ENCODE data around the gene HEY2.

The HEY2 gene

DNA sequence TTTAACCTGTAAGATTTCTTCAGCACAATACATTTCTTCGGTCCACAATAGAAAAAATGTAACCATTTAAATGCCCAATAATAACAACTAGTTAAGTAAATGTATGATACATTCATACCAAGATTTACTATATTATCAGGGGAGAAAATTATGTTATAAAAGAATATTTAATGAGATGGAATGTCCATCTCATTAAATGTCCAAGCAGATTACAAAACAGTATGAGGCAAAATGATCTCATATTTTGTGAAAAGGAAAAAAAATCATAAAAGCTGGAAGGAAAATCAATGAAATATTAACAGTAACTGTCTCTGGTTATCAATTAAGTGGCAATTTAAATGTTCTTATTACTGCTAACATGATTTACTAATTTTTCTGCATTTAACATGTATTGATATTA is 10.1 kb upstream of the HEY2 start:
- Histone ChIP-seq H3K27me3 (ENCODE audit: control insufficient read depth, low read length) (peaks cover 2% of the 10 kb centered on the region; the same call in 1 of the 2 replicates), H4K20me1 (ENCODE audit: control insufficient read depth, insufficient read depth, low read depth, low read length) (no peaks in the 10 kb centered on the region)
- no peak for TF ChIP-seq EZH2phosphoT487 (IDR thresholded peaks at IDR 0.05; ENCODE audit: borderline replicate concordance, low read length)
- TF ChIP-seq, protein P1, sequence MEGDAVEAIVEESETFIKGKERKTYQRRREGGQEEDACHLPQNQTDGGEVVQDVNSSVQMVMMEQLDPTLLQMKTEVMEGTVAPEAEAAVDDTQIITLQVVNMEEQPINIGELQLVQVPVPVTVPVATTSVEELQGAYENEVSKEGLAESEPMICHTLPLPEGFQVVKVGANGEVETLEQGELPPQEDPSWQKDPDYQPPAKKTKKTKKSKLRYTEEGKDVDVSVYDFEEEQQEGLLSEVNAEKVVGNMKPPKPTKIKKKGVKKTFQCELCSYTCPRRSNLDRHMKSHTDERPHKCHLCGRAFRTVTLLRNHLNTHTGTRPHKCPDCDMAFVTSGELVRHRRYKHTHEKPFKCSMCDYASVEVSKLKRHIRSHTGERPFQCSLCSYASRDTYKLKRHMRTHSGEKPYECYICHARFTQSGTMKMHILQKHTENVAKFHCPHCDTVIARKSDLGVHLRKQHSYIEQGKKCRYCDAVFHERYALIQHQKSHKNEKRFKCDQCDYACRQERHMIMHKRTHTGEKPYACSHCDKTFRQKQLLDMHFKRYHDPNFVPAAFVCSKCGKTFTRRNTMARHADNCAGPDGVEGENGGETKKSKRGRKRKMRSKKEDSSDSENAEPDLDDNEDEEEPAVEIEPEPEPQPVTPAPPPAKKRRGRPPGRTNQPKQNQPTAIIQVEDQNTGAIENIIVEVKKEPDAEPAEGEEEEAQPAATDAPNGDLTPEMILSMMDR (IDR thresholded peaks at IDR 0.05; ENCODE audit: low read depth, low read length, poor library complexity, severe bottlenecking), result no peak

GRCh38 chr6:125741336-125741735 is 8.1 kb upstream of the HEY2 start:
- Histone ChIP-seq H3K9me3 (ENCODE audit: control insufficient read depth, insufficient read depth, low read length) (no peaks in the 10 kb centered on the region), H3F3A (ENCODE audit: control insufficient read depth, insufficient read depth) (no peaks in the 10 kb centered on the region), H4K20me1 (ENCODE audit: control insufficient read depth, insufficient read depth, low read depth, low read length) (no peaks in the 10 kb centered on the region), H3K4me2 (ENCODE audit: low read length) (no peak overlapping the region), H3K36me3 (ENCODE audit: control insufficient read depth, low read length) (no peaks in the 10 kb centered on the region), H3K4me3 (ENCODE audit: low read length) (no peak overlapping the region), H3K79me2 (ENCODE audit: control insufficient read depth, low read length) (no peaks in the 10 kb centered on the region), H3K27ac (ENCODE audit: low read depth, low read length) (no peak overlapping the region), H3K27me3 (ENCODE audit: control insufficient read depth, low read length) (peaks cover 8% of the 10 kb centered on the region), H3K4me1 (ENCODE audit: control insufficient read depth, low read length) (peaks cover 13% of the 10 kb centered on the region), H3K9me2 (replicated peaks; ENCODE audit: control insufficient read depth, low read length) (no peaks in the 10 kb centered on the region)
- TF ChIP-seq, protein P1 (IDR thresholded peaks at IDR 0.05; ENCODE audit: low read depth, low read length, poor library complexity, severe bottlenecking), result no peak
- TF ChIP-seq EZH2phosphoT487 (IDR thresholded peaks at IDR 0.05; ENCODE audit: borderline replicate concordance, low read length), result no peak

More for the DNA sequence above, 10.1 kb upstream of the HEY2 start:
- Histone ChIP-seq H3K36me3 (ENCODE audit: control insufficient read depth, low read length) (no peaks in the 10 kb centered on the region), H3F3A (ENCODE audit: control insufficient read depth, insufficient read depth) (no peaks in the 10 kb centered on the region), H3K4me3 (ENCODE audit: low read length) (no peak overlapping the region), H3K9me3 (ENCODE audit: control insufficient read depth, insufficient read depth, low read length) (no peaks in the 10 kb centered on the region), H3K4me1 (ENCODE audit: control insufficient read depth, low read length) (no peaks in the 10 kb centered on the region; the same call in 1 of the 2 replicates), H3K27ac (ENCODE audit: low read depth, low read length) (no peak overlapping the region), H3K4me2 (ENCODE audit: low read length) (no peak overlapping the region), H3K79me2 (ENCODE audit: control insufficient read depth, low read length) (no peaks in the 10 kb centered on the region), H3K9me2 (replicated peaks; ENCODE audit: control insufficient read depth, low read length) (no peaks in the 10 kb centered on the region)

DNA sequence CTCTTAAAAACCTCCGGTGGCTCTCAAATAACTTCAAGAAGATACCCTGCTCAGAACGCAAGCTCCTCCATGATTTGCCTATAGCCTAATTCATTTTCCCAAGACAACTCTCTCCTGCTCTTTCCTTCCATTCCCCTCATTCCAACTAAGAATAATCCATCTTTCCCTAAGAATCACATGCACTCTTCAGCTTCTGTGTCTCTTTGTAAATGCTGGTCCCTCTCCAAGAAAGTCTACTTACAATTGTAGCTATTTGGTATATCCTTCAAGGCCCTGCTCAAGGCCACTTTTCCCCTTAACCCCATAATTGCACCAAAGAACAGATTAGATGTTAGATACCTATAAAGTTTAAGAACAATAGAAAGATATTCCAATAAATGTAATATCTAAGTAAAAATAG is 7.4 kb upstream of the HEY2 start:
- peaks cover 2% of the 10 kb centered on the region for H3F3A ChIP-seq (ENCODE audit: control insufficient read depth, insufficient read depth)
- H3K9me2 ChIP-seq (replicated peaks; ENCODE audit: control insufficient read depth, low read length), result no peaks in the 10 kb centered on the region
- H3K27ac ChIP-seq (ENCODE audit: low read depth, low read length), result no peak overlapping the region
- H3K79me2 ChIP-seq (ENCODE audit: control insufficient read depth, low read length), result no peaks in the 10 kb centered on the region
- H3K4me3 ChIP-seq (ENCODE audit: low read length), result no peak overlapping the region
- no peak for TF ChIP-seq EZH2phosphoT487 (IDR thresholded peaks at IDR 0.05; ENCODE audit: borderline replicate concordance, low read length)
- TF ChIP-seq, protein P1 (IDR thresholded peaks at IDR 0.05; ENCODE audit: low read depth, low read length, poor library complexity, severe bottlenecking), result no peak
- H3K36me3 ChIP-seq (ENCODE audit: control insufficient read depth, low read length), result no peaks in the 10 kb centered on the region
- H3K4me2 ChIP-seq (ENCODE audit: low read length), result no peak overlapping the region
- H4K20me1 ChIP-seq (ENCODE audit: control insufficient read depth, insufficient read depth, low read depth, low read length), result no peaks in the 10 kb centered on the region
- H3K4me1 ChIP-seq (ENCODE audit: control insufficient read depth, low read length), result peaks cover 20% of the 10 kb centered on the region
- H3K9me3 ChIP-seq (ENCODE audit: control insufficient read depth, insufficient read depth, low read length), result no peaks in the 10 kb centered on the region
- H3K27me3 ChIP-seq (ENCODE audit: control insufficient read depth, low read length), result peaks cover 15% of the 10 kb centered on the region
